Activated CD8-positive, alpha-beta memory T cell treated with anti-CD3 and anti-CD28 coated beads for 24 hours (primary cell): ENCODE results near the gene HOXC10.

Experiments used
- DNase-seq: peaks from one replicate; pipeline ENCODE4 v3.0.0-alpha.2; 2020

Gene HOXC10

GRCh38 chr12:54017027-54017788, 32.3 kb downstream of the HOXC10 start:
- DNase-seq, result no peak

DNA sequence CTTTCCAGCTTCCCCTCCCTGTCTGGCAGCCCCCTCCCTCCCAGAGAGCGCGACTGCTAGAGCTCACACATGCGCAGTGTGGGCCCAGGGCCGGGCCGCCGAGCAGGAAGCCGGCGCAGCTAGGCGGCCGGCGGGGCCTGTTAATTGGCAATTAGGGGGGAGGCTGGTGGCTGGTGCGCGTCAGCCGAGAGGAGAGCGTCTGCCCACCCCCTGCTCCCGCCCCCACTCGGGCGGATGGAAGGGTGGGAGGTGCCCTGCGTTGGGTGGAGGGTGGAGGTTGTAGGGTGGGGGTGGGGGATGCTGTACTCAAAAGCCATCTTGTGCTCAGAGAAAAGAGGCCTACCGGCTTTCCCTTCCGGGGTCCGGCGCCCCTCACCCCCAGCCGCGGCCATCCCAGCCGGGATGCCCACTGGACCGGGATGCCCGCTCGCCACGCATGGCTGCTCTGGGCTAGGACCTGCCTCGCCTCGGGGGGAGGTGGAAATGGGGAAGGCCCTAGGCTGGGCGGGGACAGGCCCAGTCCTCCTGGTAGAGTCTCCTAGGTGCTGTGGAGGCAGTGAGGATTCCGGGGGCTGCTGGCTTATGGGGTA, 33.0 kb downstream of the HOXC10 start:
- peak; percentile 89 for DNase-seq

DNA sequence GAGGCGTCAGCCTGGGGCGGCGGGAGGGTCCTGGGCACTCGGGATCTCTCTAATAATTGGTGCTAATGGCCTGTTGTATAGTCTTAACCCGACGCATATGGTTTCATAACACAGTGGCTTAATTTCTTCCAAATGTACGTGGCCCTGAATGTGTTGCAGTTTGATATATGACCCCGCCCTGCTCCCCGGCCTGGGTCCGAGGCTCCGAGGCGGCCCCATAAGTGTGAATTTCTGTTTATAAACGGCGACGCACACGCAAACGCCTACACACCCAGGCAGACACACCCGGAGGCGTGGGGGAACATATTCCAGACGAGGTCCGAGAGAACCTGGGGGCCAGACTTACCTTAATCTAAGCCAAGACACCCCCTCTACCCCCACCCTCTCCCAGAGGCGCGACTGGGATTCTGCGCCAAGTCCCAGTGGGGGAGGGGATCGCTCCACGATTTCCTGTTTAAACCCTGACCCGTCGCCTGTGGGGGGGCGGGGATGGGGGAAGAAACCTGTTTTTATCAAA, 33.6 kb downstream of the HOXC10 start:
- DNase-seq, result no peak

DNA sequence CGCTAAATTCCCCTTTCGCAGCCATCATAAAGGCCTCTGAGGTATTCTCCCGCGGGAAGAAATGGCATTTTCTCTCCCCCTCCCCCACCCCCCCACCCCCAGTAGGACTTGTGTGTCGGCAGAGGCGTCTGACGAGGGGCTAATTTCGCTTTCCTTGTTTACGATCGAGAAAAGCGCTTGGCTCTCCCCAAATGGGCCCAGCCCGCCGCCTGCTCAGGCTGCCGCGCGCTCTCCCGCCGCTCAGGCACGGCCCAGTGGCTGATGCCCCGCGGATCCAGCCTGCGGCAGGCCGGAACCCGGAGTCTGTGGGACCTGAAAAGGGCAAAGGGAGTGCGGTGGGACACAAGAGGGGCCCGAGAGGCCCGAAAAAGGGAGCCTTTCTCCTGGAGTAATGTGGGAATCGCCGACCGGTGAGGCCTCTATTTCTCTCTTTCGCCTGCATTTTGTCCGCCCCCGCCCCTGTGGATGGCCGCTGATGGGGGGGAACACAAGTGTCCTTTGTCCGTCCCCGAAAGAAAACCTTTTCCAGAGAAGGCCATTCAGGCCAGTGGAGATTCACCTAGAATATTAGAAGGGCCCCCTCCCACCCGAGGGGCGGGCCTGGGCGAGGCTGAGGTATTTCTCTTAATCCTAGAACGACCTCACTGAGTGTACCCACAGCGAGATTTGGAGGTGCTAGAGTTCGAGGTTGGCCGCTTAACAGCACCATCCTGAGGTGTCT, 34.3 kb downstream of the HOXC10 start:
- no peak for DNase-seq

- DNase-seq, result no peak
Observed at GRCh38 chr12:54019924-54020590, 35.1 kb downstream of the HOXC10 start.

- DNase-seq, result no peak
Observed at GRCh38 chr12:54020591-54021405, 35.9 kb downstream of the HOXC10 start.

GRCh38 chr12:54021432-54022013, 36.6 kb downstream of the HOXC10 start:
- DNase-seq, result no peak

DNA sequence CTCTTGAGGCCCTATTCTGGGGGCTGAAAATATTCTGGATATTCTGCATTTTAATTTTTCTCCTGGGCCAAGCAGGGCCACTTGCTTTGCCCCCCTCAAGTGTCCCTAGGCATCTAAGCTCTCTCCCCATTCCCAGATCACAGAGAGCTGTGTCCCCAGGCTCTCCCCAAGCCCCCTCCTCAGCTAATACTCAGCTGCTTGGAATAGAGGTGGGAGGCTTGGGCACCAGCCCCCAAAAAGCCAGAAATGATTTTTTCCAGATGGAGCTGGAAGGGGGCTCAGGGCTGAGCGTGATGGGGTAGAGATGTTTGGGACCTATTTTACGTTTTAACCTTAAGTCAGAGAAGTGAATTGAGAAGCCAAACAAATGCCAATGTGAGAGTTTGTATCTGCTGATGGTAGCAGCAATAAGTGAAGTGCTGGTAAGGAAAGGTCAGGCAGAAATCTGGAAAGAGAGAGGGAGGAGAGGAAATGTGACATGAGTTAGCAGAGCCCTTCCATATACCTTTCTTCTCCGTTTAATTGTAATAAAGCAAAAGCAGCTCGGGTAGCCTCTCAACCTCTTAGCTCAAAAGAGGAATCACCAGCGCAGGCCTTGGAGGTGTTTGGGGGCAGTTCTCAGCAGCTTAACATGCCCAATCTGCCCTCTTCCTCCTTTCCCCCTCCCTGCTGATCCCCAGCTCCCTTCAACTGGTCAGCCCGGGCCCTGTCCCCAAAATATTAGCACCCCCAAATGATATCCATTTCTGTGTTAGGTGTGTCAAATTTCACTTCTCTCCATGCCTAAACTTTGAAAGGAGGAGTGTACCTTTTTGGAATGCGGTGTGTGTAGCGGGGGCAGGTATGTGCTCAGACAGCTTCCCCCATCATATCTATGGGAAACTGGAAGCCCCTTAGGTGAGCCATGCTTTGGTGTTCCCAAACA, 38.3 kb downstream of the HOXC10 start:
- no peak for DNase-seq

DNA sequence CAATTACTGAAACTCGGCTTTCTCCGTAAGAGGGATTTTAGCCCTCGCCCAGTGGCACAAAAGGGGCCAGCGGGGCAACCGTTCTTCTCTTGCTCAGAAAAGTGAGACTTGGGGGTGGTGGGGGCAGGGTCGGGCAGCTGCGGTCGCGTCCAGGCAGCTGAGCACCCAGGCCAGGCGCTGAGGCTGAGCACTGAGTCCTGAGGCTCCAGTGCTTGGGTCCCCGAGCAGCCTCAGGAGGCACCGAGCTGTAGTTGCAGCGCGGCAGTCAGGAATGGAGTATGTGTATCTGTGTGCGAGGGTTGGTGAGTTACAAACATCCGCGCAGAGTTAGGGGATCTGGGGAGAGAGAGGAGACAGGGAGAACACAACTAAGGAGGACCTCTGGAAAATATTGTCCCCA, 39.2 kb downstream of the HOXC10 start:
- DNase-seq, result no peak

GRCh38 chr12:54024581-54025305, 39.8 kb downstream of the HOXC10 start:
- no peak for DNase-seq

DNA sequence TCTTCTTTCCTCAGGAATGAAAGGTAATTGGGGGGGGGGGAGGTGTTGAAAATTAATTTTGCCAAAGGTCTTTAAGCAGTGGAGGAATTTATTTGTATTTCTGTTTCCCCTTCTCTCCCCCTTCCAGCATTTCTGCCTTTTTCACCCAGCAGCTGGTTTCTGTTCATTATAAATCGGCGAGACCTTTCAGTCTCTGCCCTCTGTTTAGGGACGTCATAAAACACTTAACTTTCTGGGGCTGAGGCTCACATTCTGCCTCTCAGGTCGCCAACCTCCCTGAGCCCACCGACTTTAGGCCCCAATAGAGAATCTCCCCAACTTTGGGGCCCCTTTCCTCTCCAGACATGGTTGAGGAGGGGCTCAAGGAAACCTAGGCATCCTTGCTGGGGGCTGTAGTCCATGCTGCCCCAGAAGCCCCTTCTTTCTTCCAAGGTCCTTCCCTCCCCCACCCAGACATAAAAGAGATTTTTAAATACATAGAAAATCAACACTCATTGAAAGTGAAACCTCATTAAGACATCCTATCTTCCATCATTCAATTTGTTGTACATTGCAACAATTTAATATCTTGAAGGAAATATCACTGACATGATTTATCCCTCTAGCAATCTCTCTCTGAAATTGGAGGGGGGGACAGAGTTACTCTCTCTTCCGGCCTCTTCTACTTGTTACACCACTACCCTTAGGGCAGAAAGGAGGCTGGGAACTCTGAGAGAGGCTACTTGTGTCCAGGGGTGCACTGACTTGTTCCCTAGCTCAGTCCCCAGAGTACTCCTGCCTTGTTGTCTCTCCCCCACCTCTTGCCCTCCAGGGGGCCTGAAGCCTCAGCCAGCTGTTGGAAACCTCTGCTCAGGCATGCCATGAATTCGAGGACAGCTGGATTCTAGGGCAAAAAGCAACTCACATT, 40.8 kb downstream of the HOXC10 start:
- no peak for DNase-seq

- DNase-seq, result no peak
Observed at GRCh38 chr12:54026640-54027441, 41.9 kb downstream of the HOXC10 start.

DNA sequence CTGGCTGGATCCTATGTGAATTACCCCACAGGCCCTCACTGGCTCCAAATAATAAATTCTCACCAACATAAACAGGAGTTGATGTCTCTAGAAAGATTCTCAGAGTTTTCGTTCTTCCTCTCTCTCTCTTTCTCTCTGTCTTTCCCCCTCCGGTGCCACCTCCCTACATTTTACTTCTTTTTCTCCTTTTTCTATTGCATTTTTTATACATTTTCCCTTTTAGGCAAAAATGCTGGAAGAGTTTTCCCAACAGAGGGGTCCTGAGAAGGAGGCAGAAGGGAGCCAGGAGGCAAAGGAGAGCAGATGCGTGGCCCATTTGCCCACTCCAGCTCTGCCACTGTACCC, 42.5 kb downstream of the HOXC10 start:
- no peak for DNase-seq

DNA sequence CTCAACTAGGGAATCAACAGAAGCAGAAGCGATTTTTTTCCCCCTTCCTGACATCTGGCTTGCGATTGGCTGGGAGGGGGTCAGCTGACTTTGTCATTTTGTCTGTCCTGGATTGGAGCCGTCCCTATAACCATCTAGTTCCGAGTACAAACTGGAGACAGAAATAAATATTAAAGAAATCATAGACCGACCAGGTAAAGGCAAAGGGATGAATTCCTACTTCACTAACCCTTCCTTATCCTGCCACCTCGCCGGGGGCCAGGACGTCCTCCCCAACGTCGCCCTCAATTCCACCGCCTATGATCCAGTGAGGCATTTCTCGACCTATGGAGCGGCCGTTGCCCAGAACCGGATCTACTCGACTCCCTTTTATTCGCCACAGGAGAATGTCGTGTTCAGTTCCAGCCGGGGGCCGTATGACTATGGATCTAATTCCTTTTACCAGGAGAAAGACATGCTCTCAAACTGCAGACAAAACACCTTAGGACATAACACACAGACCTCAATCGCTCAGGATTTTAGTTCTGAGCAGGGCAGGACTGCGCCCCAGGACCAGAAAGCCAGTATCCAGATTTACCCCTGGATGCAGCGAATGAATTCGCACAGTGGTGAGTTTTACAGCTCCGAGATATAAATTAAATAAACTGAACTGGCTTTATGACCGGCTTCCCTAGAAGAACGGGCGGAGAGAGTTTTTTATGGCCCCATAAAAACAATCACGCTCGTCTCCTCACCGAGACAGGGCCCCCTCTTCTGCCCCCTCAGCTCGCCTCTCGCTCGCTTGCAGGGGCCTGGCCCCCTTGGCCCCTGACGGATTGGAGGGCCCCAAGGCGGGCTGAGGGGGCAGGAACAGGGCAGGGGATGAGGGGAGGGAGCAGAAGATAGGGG, 43.6 kb downstream of the HOXC10 start, which contains the start of gene HOXC6:
TSS of gene HOXC6 (plus strand) at position 127 of the 888 bp plus-strand sequence. CDS start at position 209, 82 bp downstream.
- DNase-seq, result no peak

DNA sequence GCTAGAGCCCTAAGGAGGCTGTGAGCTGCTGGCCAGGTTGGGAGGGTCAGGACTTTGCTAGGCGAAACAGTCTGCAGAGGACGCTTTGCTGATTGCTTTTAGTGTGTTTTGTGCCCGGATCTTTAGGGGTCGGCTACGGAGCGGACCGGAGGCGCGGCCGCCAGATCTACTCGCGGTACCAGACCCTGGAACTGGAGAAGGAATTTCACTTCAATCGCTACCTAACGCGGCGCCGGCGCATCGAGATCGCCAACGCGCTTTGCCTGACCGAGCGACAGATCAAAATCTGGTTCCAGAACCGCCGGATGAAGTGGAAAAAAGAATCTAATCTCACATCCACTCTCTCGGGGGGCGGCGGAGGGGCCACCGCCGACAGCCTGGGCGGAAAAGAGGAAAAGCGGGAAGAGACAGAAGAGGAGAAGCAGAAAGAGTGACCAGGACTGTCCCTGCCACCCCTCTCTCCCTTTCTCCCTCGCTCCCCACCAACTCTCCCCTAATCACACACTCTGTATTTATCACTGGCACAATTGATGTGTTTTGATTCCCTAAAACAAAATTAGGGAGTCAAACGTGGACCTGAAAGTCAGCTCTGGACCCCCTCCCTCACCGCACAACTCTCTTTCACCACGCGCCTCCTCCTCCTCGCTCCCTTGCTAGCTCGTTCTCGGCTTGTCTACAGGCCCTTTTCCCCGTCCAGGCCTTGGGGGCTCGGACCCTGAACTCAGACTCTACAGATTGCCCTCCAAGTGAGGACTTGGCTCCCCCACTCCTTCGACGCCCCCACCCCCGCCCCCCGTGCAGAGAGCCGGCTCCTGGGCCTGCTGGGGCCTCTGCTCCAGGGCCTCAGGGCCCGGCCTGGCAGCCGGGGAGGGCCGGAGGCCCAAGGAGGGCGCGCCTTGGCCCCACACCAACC, 44.8 kb downstream of the HOXC10 start:
- DNase-seq, result no peak

DNA sequence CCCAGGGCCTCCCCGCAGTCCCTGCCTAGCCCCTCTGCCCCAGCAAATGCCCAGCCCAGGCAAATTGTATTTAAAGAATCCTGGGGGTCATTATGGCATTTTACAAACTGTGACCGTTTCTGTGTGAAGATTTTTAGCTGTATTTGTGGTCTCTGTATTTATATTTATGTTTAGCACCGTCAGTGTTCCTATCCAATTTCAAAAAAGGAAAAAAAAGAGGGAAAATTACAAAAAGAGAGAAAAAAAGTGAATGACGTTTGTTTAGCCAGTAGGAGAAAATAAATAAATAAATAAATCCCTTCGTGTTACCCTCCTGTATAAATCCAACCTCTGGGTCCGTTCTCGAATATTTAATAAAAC, 45.5 kb downstream of the HOXC10 start:
- DNase-seq, result no peak
